Epithelial cell of proximal tubule (primary cell): ENCODE measurements around the gene SLC25A26. TPM values are rescaled to one million over a fixed set of nuclear protein-coding genes. Genes with fewer than 3 reads are reported as not detected.

Experiments
- DNase-seq: peaks from one replicate; pipeline ENCODE4 v3.0.0-alpha.2; 2011; ENCODE audit warnings: low read depth
- H3K4me3 ChIP-seq: 2 replicates; pipeline ENCODE4 v1.5.1; 2011; ENCODE audit warnings: low read depth, mild to moderate bottlenecking, low read length
- total RNA-seq: library from RNA; depleted of rRNA; stranded (reverse); fragments of >200 nt; gene quantifications from 2 replicates; pipeline ENCODE4 v1.2.3, GENCODE V29; 2015
- TF ChIP-seq, protein P1 (sequence below): conservative IDR thresholded peaks from 2 replicates; pipeline ENCODE4 v1.5.1; 2012; ENCODE audit warnings: low read depth, mild to moderate bottlenecking, low read length

Gene SLC25A26
- total RNA-seq, 1 donor from 2014 or later, result 16.2 TPM

DNA sequence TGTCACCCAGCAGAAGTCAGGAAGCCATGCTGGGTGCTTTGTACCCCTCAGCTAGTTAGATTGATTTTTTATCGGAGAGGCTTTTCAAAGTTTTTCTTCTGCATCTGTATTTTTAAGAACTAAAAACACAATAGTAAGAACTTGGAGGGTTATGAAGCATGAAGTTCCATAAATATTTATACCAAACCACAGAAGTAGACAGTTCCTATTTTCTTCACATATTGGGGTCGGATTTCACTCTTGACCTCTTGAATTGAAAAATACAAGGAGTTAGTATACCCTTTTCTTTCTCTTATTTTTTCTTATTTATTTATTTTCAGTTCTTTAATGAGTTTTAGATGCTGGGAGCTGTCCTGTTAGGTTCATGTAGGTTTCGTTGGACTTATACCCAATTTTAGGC, 35.1 kb downstream of the SLC25A26 start:
- DNase-seq, result no peak
- H3K4me3 ChIP-seq, result no peak overlapping the region
- TF ChIP-seq, protein P1, sequence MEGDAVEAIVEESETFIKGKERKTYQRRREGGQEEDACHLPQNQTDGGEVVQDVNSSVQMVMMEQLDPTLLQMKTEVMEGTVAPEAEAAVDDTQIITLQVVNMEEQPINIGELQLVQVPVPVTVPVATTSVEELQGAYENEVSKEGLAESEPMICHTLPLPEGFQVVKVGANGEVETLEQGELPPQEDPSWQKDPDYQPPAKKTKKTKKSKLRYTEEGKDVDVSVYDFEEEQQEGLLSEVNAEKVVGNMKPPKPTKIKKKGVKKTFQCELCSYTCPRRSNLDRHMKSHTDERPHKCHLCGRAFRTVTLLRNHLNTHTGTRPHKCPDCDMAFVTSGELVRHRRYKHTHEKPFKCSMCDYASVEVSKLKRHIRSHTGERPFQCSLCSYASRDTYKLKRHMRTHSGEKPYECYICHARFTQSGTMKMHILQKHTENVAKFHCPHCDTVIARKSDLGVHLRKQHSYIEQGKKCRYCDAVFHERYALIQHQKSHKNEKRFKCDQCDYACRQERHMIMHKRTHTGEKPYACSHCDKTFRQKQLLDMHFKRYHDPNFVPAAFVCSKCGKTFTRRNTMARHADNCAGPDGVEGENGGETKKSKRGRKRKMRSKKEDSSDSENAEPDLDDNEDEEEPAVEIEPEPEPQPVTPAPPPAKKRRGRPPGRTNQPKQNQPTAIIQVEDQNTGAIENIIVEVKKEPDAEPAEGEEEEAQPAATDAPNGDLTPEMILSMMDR, result no peak

DNA sequence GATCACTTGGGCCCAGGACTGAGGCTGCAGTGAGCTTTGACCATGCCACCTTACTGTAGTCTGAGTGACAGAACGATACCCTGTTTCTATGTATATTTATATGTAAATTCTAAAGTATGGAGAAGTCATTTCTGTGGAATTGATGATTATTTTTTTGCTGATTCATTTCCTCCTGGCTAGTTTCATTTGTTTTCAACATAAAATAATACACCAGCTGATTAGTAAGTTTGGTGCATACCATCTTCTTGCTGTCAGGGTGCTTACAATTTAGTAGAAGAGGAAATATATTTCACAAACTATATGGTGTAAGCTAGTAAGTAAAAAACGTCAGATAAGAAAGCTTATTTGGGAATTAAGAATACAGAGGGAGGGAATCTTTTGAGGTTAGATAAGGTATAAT, 36.0 kb downstream of the SLC25A26 start:
- no peak for DNase-seq
- TF ChIP-seq, protein P1, result no peak
- H3K4me3 ChIP-seq, result no peak overlapping the region

DNA sequence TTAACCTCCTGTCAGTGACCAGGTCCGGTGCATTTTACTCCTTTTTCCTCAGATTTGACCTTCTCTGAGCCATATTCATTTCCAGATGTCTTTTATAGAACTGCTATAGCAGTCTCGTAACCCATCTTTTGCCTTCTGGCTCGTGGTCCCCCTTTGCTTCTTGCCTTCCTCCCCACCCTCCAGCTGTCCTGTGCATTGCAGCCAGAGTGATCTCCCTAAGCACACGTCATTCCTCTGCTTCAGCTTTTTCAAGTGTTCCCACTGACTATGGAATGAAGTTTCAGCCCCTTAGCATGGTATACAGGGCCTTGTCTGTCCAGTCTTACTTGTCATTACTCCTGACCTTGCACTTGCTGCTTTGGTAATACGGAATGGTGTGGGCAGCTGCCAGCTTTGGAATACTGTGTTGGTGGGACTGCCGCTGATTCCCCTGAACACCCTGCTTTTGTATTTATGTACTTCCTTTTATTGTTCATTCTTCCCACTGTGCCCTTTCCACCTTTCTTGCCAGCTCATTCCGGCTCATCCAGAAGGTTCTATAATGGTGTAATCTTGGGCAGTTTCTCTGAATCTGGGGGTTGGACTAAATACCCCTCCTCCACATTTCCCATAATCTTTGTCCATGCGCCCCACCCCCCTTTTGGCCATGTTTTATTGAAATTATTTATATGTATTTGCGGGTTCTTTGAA, 38.9 kb downstream of the SLC25A26 start:
- H3K4me3 ChIP-seq, result no peak overlapping the region

DNA sequence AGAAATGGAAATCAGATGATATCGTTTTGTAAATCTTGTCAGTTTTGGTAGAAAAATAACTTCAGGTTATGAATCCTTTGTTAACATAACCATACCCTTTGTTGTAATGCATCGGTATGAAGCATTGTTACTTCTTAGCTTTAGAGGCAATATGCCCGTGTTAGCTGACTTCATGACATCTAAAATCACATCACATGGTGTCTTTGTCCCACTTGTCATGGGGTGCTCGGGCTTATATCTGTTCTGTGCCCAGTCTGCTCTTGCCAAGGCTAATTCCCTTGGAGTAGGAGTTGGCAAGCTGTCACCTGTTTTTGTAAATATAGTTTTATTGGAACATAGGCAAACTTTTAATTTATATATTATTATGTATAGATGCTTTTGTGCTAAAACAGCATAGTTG, 39.6 kb downstream of the SLC25A26 start:
- TF ChIP-seq, protein P1, result no peak
- DNase-seq, result no peak
- H3K4me3 ChIP-seq, result no peak overlapping the region

More for the DNA sequence above, 38.9 kb downstream of the SLC25A26 start:
- DNase-seq, result no peak
- TF ChIP-seq, protein P1, result no peak

DNA sequence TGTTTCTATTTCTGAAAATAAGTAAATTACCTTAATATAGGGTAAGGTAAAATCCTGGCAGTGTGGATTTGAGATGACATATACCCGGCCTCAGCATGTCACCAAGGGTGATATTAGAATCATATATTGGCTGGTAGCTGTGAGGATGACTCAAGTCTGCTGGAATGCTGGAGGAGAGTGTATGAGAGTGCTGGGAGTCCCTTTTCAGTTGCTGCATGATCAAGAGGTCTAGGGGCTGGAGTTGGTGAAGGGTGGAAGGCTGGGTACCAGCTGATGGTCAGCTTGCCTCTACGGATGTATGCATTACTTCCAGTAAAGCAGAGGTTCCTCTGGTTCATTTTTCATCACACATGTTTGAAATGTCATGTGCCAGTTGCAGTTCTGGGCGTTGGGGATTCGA, 40.6 kb downstream of the SLC25A26 start:
- DNase-seq, result no peak
- no peak overlapping the region for H3K4me3 ChIP-seq
- TF ChIP-seq, protein P1, result no peak

DNA sequence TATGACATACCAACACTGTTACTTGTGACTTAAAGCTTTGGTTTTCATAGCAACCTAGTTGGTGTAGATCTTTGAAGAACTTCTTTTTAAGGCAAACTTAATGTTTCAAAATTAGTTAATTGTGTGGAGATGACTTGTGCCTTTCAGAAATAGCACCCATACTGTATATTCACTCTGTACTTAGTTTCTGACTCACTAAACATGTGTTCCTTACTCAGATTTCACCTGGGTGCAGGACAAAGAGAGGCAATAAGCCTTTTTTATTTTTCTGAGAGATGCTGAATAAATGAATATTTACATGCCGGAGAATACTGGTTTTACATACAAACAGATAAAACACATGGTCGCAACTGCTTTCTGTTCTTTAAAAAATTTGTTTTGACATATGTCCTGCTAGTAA, 44.8 kb downstream of the SLC25A26 start:
- TF ChIP-seq, protein P1, result no peak
- H3K4me3 ChIP-seq, result no peak overlapping the region
- DNase-seq, result no peak

DNA sequence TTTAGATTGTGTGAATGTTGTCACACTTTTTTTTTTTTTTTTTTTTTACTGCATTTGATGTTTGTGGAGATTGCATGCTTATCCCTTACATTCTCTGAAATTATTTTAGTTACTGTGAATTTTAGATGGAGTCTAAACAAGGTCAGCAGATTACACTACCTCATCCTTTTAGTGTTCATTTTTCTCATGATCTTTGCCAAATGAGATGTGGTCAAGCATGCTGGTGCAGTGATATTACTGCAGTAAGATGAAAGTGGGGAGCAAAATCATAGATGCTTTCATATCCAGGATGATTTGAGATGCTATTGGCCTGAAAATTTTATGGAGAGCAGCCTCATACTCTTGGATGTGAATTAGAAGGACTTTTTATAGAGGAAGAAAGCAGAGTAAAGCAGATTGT, 45.8 kb downstream of the SLC25A26 start:
- TF ChIP-seq, protein P1, result no peak
- DNase-seq, result no peak
- no peak overlapping the region for H3K4me3 ChIP-seq
